ENCODE data around the gene OXLD1. TPM values are rescaled to one million over a fixed set of nuclear protein-coding genes. Genes with fewer than 3 reads are reported as not detected.

Gene OXLD1
- total RNA-seq, 6 experiments from 2014 or later: 8.3 to 24.3 (median 14.6) TPM

DNA sequence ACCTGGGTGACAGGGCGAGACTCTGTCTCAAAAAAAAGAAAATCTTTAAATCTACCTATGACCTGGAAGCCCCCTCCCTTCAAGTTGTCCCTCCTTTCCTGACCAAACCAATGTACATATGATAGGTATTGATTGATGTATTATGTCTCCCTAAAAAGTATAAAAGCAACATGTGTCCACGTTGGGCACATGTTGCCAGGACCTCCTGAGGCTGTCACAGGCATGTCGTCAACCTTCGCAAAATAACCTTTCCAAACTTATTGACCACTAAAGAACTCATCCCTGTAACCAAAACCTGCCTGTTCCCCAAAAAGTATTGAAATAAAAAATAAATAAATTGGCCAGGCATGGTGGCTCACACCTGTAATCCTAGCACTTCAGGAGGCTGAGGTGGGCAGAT, 4.4 kb downstream of the OXLD1 start:
- no peak overlapping the region for H3K27ac ChIP-seq
- TF ChIP-seq CTCF (IDR thresholded peaks at IDR 0.05) (no peak), POLR2A (IDR thresholded peaks at IDR 0.05) (no peak)
- H3K9me3 ChIP-seq: no peaks in the 10 kb centered on the region
- ATAC-seq: no peak
- H3K27me3 ChIP-seq: no peaks in the 10 kb centered on the region
- H3K4me1 ChIP-seq: peaks cover 0 to 7% (median 3%) of the 10 kb centered on the region in 4 donors
- intact Hi-C loops (cut with DNase I): no loop called here
- DNase-seq: no peak
- peaks cover 0 to 5% (median 0%) of the 10 kb centered on the region in 4 donors for H3K36me3 ChIP-seq
- no peak overlapping the region for H3K4me3 ChIP-seq
- 94% methylated on average over 4 of the region's 4 CpGs for WGBS (ENCODE audit: insufficient coverage, low coverage, low lambda C conversion rate, missing lambda C conversion rate)

- H3K4me1 ChIP-seq: peaks cover 0 to 4% (median 1%) of the 10 kb centered on the region in 4 donors
- no peak overlapping the region for H3K27ac ChIP-seq
- TF ChIP-seq CTCF (IDR thresholded peaks at IDR 0.05) (no peak), POLR2A (IDR thresholded peaks at IDR 0.05) (no peak)
- WGBS (ENCODE audit: insufficient coverage, low coverage, low lambda C conversion rate, missing lambda C conversion rate): 85% methylated on average over 8 of the region's 9 CpGs
- no peak overlapping the region for H3K4me3 ChIP-seq
- no peaks in the 10 kb centered on the region for H3K9me3 ChIP-seq
- ATAC-seq (no peak), DNase-seq (no peak)
- no peaks in the 10 kb centered on the region for H3K27me3 ChIP-seq
- peaks cover 0 to 5% (median 0%) of the 10 kb centered on the region in 4 donors for H3K36me3 ChIP-seq
- intact Hi-C loops (cut with DNase I): no loop called here
Observed at GRCh38 chr17:81660441-81660840, 6.0 kb downstream of the OXLD1 start.

- TF ChIP-seq CTCF (IDR thresholded peaks at IDR 0.05) (no peak), POLR2A (IDR thresholded peaks at IDR 0.05) (no peak)
- DNase-seq (no peak), ATAC-seq (no peak)
- H3K4me1 ChIP-seq: no peaks in the 10 kb centered on the region
- no peaks in the 10 kb centered on the region for H3K9me3 ChIP-seq
- intact Hi-C loops (cut with DNase I): no loop called here
- no peaks in the 10 kb centered on the region for H3K36me3 ChIP-seq
- H3K27ac ChIP-seq: no peak overlapping the region
- 65% methylated on average over 5 of the region's 5 CpGs for WGBS (ENCODE audit: insufficient coverage, low coverage, low lambda C conversion rate, missing lambda C conversion rate)
- H3K27me3 ChIP-seq: no peaks in the 10 kb centered on the region
- H3K4me3 ChIP-seq: no peak overlapping the region
Observed at GRCh38 chr17:81659038-81659437, 7.4 kb downstream of the OXLD1 start.

DNA sequence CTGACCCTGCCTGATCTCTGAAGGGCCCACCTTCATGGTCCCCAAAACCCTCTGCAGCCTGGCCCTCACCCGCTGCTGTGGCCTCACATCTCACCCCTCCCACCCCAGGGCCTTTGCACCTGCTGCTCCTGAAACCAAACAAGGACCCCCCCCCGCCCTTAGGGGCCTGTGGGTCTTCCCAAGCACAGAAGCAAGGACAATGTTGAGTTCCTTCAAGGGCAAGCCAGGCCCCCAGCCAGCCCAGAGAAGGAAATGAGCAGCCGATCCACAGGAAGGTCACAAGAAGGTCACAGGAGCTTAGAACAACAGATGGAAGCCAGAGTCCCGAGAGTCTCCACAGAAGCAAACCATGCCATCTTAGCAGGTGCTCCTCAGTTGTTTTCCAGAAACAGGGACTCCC, 9.6 kb downstream of the OXLD1 start:
- H3K27ac ChIP-seq: no peak overlapping the region
- no peaks in the 10 kb centered on the region for H3K4me1 ChIP-seq
- TF ChIP-seq POLR2A (IDR thresholded peaks at IDR 0.05) (no peak), CTCF (IDR thresholded peaks at IDR 0.05) (no peak)
- H3K27me3 ChIP-seq: no peaks in the 10 kb centered on the region
- WGBS (ENCODE audit: insufficient coverage, low coverage, low lambda C conversion rate, missing lambda C conversion rate): no CpG with 5 or more reads among the region's 4 CpGs
- no peaks in the 10 kb centered on the region for H3K9me3 ChIP-seq
- intact Hi-C loops (cut with DNase I): no loop called here
- ATAC-seq (peak in 3 of 4 donors; percentile 19 to 40 (median 32)), DNase-seq (no peak)
- H3K4me3 ChIP-seq: no peak overlapping the region
- H3K36me3 ChIP-seq: no peaks in the 10 kb centered on the region

Measured in right lobe of liver (tissue), 6 donors.